A673 (cell line): ENCODE results near the gene STRA8. TPM values are rescaled to one million over a fixed set of nuclear protein-coding genes. Genes with fewer than 3 reads are reported as not detected.
"Not testable (repeated sequence)": the region's sequence is repeated elsewhere in the genome, so short reads cannot be mapped to it uniquely, and the experiment has no call there.

Experiments used
- BruUV-seq: library from RNA; stranded (reverse); fragments of 400-500 nt; replicated peaks from 2 replicates; lab custom pipeline; 2021; lab: Mats Ljungman, UMichigan
- CTCF ChIA-PET: fragments of 300-600 bp; sonication (Branson Sonifier 250); formaldehyde crosslinking; loops from one replicate; lab custom pipeline; 2022; ENCODE audit warnings: antibody characterized with exemption; lab: Charles Lee
- POLR2A ChIA-PET: fragments of 300-600 bp; sonication (Branson Sonifier 250); formaldehyde crosslinking; loops from one replicate; lab custom pipeline; 2022; ENCODE audit warnings: antibody characterized with exemption; ENCODE audit not compliant: low non-redundant PET; lab: Charles Lee
- DNase-seq: peaks from one replicate; pipeline ENCODE4 v3.0.0-alpha.2; 2015; ENCODE audit warnings: low spot score
- H3K27ac ChIP-seq: fragments of 200-600 bp; sonication (generic); 2 replicates; pipeline ENCODE4 v1.5.1; 2016; ENCODE audit warnings: mixed run types, low read depth, mild to moderate bottlenecking, mixed read lengths, antibody characterized with exemption, low read length; ENCODE audit not compliant: poor library complexity, severe bottlenecking
- H3K27me3 ChIP-seq: fragments of 200-600 bp; sonication (generic); replicated peaks from 2 replicates; pipeline ENCODE4 v1.6.1; 2017; ENCODE audit warnings: mixed run types, low read depth, mild to moderate bottlenecking, mixed read lengths, antibody characterized with exemption, low read length; ENCODE audit not compliant: insufficient read depth, poor library complexity
- H3K36me3 ChIP-seq: fragments of 200-600 bp; sonication (generic); 2 replicates; pipeline ENCODE4 v1.6.1; 2016; ENCODE audit warnings: mixed run types, mild to moderate bottlenecking, mixed read lengths, antibody characterized with exemption, low read length; ENCODE audit not compliant: insufficient read depth, poor library complexity, severe bottlenecking
- H3K4me1 ChIP-seq: fragments of 200-600 bp; sonication (generic); 2 replicates; pipeline ENCODE4 v1.6.1; 2017; ENCODE audit warnings: mixed run types, mild to moderate bottlenecking, mixed read lengths, antibody characterized with exemption, low read length; ENCODE audit not compliant: insufficient read depth, poor library complexity, severe bottlenecking
- H3K4me3 ChIP-seq: fragments of 200-600 bp; sonication (generic); 2 replicates; pipeline ENCODE4 v1.5.1; 2016; ENCODE audit warnings: low read depth, mixed run types, mild to moderate bottlenecking, mixed read lengths, low read length; ENCODE audit not compliant: poor library complexity, severe bottlenecking
- H3K9me3 ChIP-seq: fragments of 200-600 bp; sonication (generic); 2 replicates; pipeline ENCODE4 v1.6.1; 2016; ENCODE audit warnings: mixed run types, low read depth, mild to moderate bottlenecking, mixed read lengths, antibody characterized with exemption, low read length; ENCODE audit not compliant: poor library complexity, severe bottlenecking
- CTCF ChIP-seq: fragments of 300-800, 200-600 bp; sonication (generic); conservative IDR thresholded peaks from 2 replicates; pipeline ENCODE4 v1.5.1; 2017; ENCODE audit warnings: low read depth, mild to moderate bottlenecking, antibody characterized with exemption, low read length, moderate library complexity, mixed read lengths
- EZH2 ChIP-seq: fragments of 200-600 bp; sonication (generic); IDR thresholded peaks from 2 replicates; pipeline ENCODE4 v1.6.1; 2017; ENCODE audit warnings: borderline replicate concordance, low read depth, mild to moderate bottlenecking, mixed read lengths, antibody characterized with exemption, low read length; ENCODE audit not compliant: poor library complexity, severe bottlenecking
- intact Hi-C: fragments of 100-400 bp; cut with micrococcal nuclease; formaldehyde crosslinking; loops from one replicate; pipeline ENCODE4 v1.10.0; 2022; ENCODE audit not compliant: unreplicated experiment
- total RNA-seq: library from RNA; stranded (reverse); gene quantifications from 2 replicates; pipeline ENCODE4 v1.2.3, GENCODE V29; 2021

The STRA8 gene
- total RNA-seq, 1 experiment from 2014 or later, result not detected

GRCh38 chr7:135211179-135211945 is 22.3 kb upstream of the STRA8 start, which contains the start of gene WDR91:
Gene WDR91, minus strand, starts transcription at chr7:135211526. Its CDS starts 24 bp downstream, at chr7:135211502.
- ChIA-PET CTCF (no interaction called here), POLR2A (no interaction called here)
- Histone ChIP-seq H3K27ac (peak within 1 kb of the TSS; percentile 71), H3K36me3 (no peaks in the 10 kb centered on the region), H3K27me3 (no peaks in the 10 kb centered on the region), H3K4me1 (no peaks in the 10 kb centered on the region), H3K4me3 (peak within 1 kb of the TSS; percentile 96), H3K9me3 (no peaks in the 10 kb centered on the region)
- DNase-seq, result peak; percentile 95
- TF ChIP-seq CTCF (0 out of 2 replicates have a peak, but pooled peaks have one; percentile 10), EZH2 (no peak)
- intact Hi-C loops, result loop anchor here (5.0 kb wide), 1 partner anchor 39 kb away; the partner anchor contains the start of gene CYREN
- BruUV-seq, result no TSS peak

- H3K27me3 ChIP-seq, H3K9me3 ChIP-seq, POLR2A ChIA-PET, H3K36me3 ChIP-seq, DNase-seq, H3K4me1 ChIP-seq, BruUV-seq: not testable (repeated sequence)
- intact Hi-C loops, result loop anchor here (5.0 kb wide), 1 partner anchor 40 kb away; the partner anchor contains the start of gene CYREN
- H3K4me3 ChIP-seq, result peak overlapping the region; percentile 96
- CTCF ChIA-PET, result interaction anchor here (0.7 kb wide), 1 partner anchor 61 kb away, joined by 8 read pairs; no protein-coding TSS in a partner anchor
- H3K27ac ChIP-seq, result peak overlapping the region; percentile 65
Measured at GRCh38 chr7:135211946-135212685, 21.5 kb upstream of the STRA8 start.

GRCh38 chr7:135213831-135214230 is 19.8 kb upstream of the STRA8 start:
- intact Hi-C loops, result loop anchor here (5.0 kb wide), 1 partner anchor 42 kb away; the partner anchor contains the start of gene CYREN
- no peak overlapping the region for H3K4me3 ChIP-seq
- POLR2A ChIA-PET, result no interaction called here
- BruUV-seq, result no TSS peak
- no peaks in the 10 kb centered on the region for H3K9me3 ChIP-seq
- TF ChIP-seq CTCF, result no peak
- TF ChIP-seq EZH2, result no peak
- H3K27me3 ChIP-seq, result no peaks in the 10 kb centered on the region
- DNase-seq, result no peak
- H3K27ac ChIP-seq, result no peak overlapping the region
- CTCF ChIA-PET, result no interaction called here
- H3K4me1 ChIP-seq, result no peaks in the 10 kb centered on the region
- H3K36me3 ChIP-seq, result no peaks in the 10 kb centered on the region
